HCT116 (cell line): ENCODE results near the gene SLC6A18.

Experiments
- CTCF ChIP-seq, 3 experiments: fragments of 200-600 bp in 1 of 3; sonication (generic) in 1 of 3; IDR thresholded peaks in 2 of 3; conservative IDR thresholded peaks in 1 of 3; 2 replicates each; pipeline ENCODE4 v1.5.1; 2012 to 2017; ENCODE audit warnings: low read depth in 2 of 3, low read length in 2 of 3, antibody characterized with exemption in 1 of 3, borderline replicate concordance in 1 of 3, control low read depth in 1 of 3, mild to moderate bottlenecking in 1 of 3, mixed read lengths in 1 of 3, mixed run types in 1 of 3, moderate library complexity in 1 of 3; ENCODE audit not compliant: insufficient read depth in 1 of 3
- EZH2 ChIP-seq: fragments of 200-600 bp; sonication (generic); IDR thresholded peaks from 2 replicates; pipeline ENCODE4 v1.6.1; 2017; ENCODE audit warnings: antibody characterized with exemption, mixed run types
- MAX ChIP-seq: IDR thresholded peaks from 2 replicates; pipeline ENCODE4 v1.6.1; 2012
- POLR2A ChIP-seq: IDR thresholded peaks from 2 replicates; pipeline ENCODE4 v1.7.0; 2011; ENCODE audit warnings: borderline replicate concordance; ENCODE audit not compliant: insufficient read depth, insufficient read length; ENCODE audit errors: extremely low read depth
- POLR2AphosphoS5 ChIP-seq: IDR thresholded peaks from 2 replicates; pipeline ENCODE4 v1.6.1; 2011; ENCODE audit warnings: mild to moderate bottlenecking, low read depth, low read length, moderate library complexity
- TCF7L2 ChIP-seq: IDR thresholded peaks from 2 replicates; pipeline ENCODE4 v1.7.0; 2011; ENCODE audit warnings: borderline replicate concordance, inconsistent platforms; ENCODE audit not compliant: insufficient read depth, insufficient read length; ENCODE audit errors: extremely low read depth
- YY1 ChIP-seq: IDR thresholded peaks from 2 replicates; pipeline ENCODE4 v1.6.1; 2011; ENCODE audit warnings: low read length, low read depth, moderate library complexity, mild to moderate bottlenecking; ENCODE audit not compliant: insufficient replicate concordance; ENCODE audit errors: extremely low read depth
- ZNF274 ChIP-seq: fragments of 200-500 bp; sonication (Bioruptor generic); IDR thresholded peaks from 2 replicates; pipeline ENCODE4 v1.6.1; 2014; ENCODE audit warnings: mild to moderate bottlenecking, low read depth, low read length, inconsistent platforms

GRCh38 chr5:1229822-1230221, 4.6 kb downstream of the SLC6A18 start:
- TF ChIP-seq POLR2A (no peak), CTCF (IDR thresholded peaks at IDR 0.05 in 2 of 3, conservative IDR thresholded peaks at IDR 0.05 in 1 of 3; ENCODE audit: borderline replicate concordance in 1 of 3, insufficient read depth in 1 of 3, low read depth in 2 of 3, low read length in 2 of 3) (no peak), YY1 (no peak), EZH2 (no peak), MAX (no peak), ZNF274 (no peak), TCF7L2 (no peak), POLR2AphosphoS5 (no peak)
